GM23338 (cell line): ENCODE results near the gene KIF1A. TPM values are rescaled to one million over a fixed set of nuclear protein-coding genes. Genes with fewer than 3 reads are reported as not detected.

Experiments
- ATAC-seq: fragments of 200-7000 bp; cut with Tn5 transposase; 3 replicates; pipeline ENCODE4 v1.9.1; 2020
- DNase-seq: peaks from one replicate; pipeline ENCODE4 v3.0.0-alpha.2; 2015; ENCODE audit warnings: low spot score
- H2AFZ ChIP-seq: fragments of 200-600 bp; sonication (generic); 2 replicates; pipeline ENCODE4 v1.8.0; 2016; ENCODE audit warnings: antibody characterized with exemption, mild to moderate bottlenecking, moderate library complexity
- H3F3A ChIP-seq: fragments of 200-600 bp; sonication (generic); replicated peaks from 2 replicates; pipeline ENCODE4 v1.8.0; 2017; ENCODE audit warnings: antibody characterized with exemption, mixed run types, low read depth
- H3K27ac ChIP-seq: fragments of 200-600 bp; sonication (generic); 2 replicates; pipeline ENCODE4 v1.6.1; 2016; ENCODE audit warnings: low read depth
- H3K27me3 ChIP-seq: fragments of 200-600 bp; sonication (generic); 2 replicates; pipeline ENCODE4 v1.8.0; 2016; ENCODE audit warnings: mild to moderate bottlenecking, mixed run types, moderate library complexity; ENCODE audit not compliant: insufficient read depth
- H3K36me3 ChIP-seq: fragments of 200-600 bp; sonication (generic); 2 replicates; pipeline ENCODE4 v1.8.0; 2016; ENCODE audit warnings: mild to moderate bottlenecking; ENCODE audit not compliant: insufficient read depth
- H3K4me1 ChIP-seq: fragments of 200-600 bp; sonication (generic); 2 replicates; pipeline ENCODE4 v1.8.0; 2016; ENCODE audit warnings: mild to moderate bottlenecking, moderate library complexity; ENCODE audit not compliant: insufficient read depth
- H3K4me2 ChIP-seq: fragments of 200-600 bp; sonication (generic); 2 replicates; pipeline ENCODE4 v1.7.1; 2017; ENCODE audit warnings: mixed run types
- H3K4me3 ChIP-seq: fragments of 200-600 bp; sonication (generic); 2 replicates; pipeline ENCODE4 v1.6.1; 2016; ENCODE audit warnings: mixed run types
- H3K79me2 ChIP-seq: fragments of 200-600 bp; sonication (generic); replicated peaks from 2 replicates; pipeline ENCODE4 v1.8.0; 2017; ENCODE audit warnings: mild to moderate bottlenecking; ENCODE audit not compliant: insufficient read depth
- H3K9me2 ChIP-seq: fragments of 200-600 bp; sonication (generic); 2 replicates; pipeline ENCODE4 v1.8.0; 2017; ENCODE audit not compliant: insufficient read depth
- H4K20me1 ChIP-seq: fragments of 200-600 bp; sonication (generic); replicated peaks from 2 replicates; pipeline ENCODE4 v1.8.0; 2017; ENCODE audit warnings: mild to moderate bottlenecking; ENCODE audit not compliant: insufficient read depth
- H3K27ac Mint-ChIP-seq: 2 replicates; pipeline ENCODE4 v1.8.0; 2020; ENCODE audit warnings: inconsistent platforms, mild to moderate bottlenecking, moderate library complexity, mixed read lengths
- H3K27me3 Mint-ChIP-seq: 3 replicates; pipeline ENCODE4 v1.8.0; 2022; ENCODE audit warnings: low read depth, mild to moderate bottlenecking, moderate library complexity, mixed read lengths, inconsistent platforms; ENCODE audit not compliant: insufficient read depth, poor library complexity
- H3K36me3 Mint-ChIP-seq: 3 replicates; pipeline ENCODE4 v1.8.0; 2021; ENCODE audit warnings: low read depth, mild to moderate bottlenecking, inconsistent platforms, moderate library complexity, mixed read lengths
- H3K4me1 Mint-ChIP-seq: 3 replicates; pipeline ENCODE4 v1.8.0; 2020; ENCODE audit warnings: mild to moderate bottlenecking, inconsistent platforms, mixed read lengths
- H3K4me3 Mint-ChIP-seq: 3 replicates; pipeline ENCODE4 v1.8.0; 2021; ENCODE audit warnings: moderate library complexity, mild to moderate bottlenecking, inconsistent platforms, mixed read lengths
- H3K9me3 Mint-ChIP-seq: 3 replicates; pipeline ENCODE4 v1.8.0; 2020; ENCODE audit warnings: moderate library complexity, mild to moderate bottlenecking, inconsistent platforms, mixed read lengths
- CREB1 ChIP-seq: fragments of 250-450 bp; sonication (Bioruptor Pico); IDR thresholded peaks from 2 replicates; pipeline ENCODE4 v1.5.0; 2020; ENCODE audit warnings: low read depth, mild to moderate bottlenecking, moderate library complexity
- ETS1 ChIP-seq: IDR thresholded peaks from 2 replicates; pipeline ENCODE4 v1.6.1; 2016; ENCODE audit warnings: antibody characterized with exemption
- EZH2 ChIP-seq: fragments of 200-600 bp; sonication (generic); IDR thresholded peaks from one replicate; pipeline ENCODE4 v1.8.0; 2017; ENCODE audit warnings: antibody characterized with exemption, mild to moderate bottlenecking, low read depth; ENCODE audit not compliant: unreplicated experiment
- EZH2phosphoT487 ChIP-seq: fragments of 200-600 bp; sonication (generic); IDR thresholded peaks from one replicate; pipeline ENCODE4 v1.8.1; 2018; ENCODE audit warnings: antibody characterized with exemption; ENCODE audit not compliant: unreplicated experiment
- JUNB ChIP-seq: IDR thresholded peaks from one replicate; pipeline ENCODE4 v1.6.1; 2016; ENCODE audit warnings: antibody characterized with exemption; ENCODE audit not compliant: unreplicated experiment
- NANOG ChIP-seq: IDR thresholded peaks from 2 replicates; pipeline ENCODE4 v1.6.1; 2016; ENCODE audit warnings: antibody characterized with exemption, borderline replicate concordance
- POLR2AphosphoS5 ChIP-seq: IDR thresholded peaks from 2 replicates; pipeline ENCODE4 v1.6.1; 2016; ENCODE audit warnings: antibody characterized with exemption, low read depth
- REST ChIP-seq: IDR thresholded peaks from one replicate; pipeline ENCODE4 v1.6.1; 2018; ENCODE audit warnings: antibody characterized with exemption; ENCODE audit not compliant: unreplicated experiment
- STAT1 ChIP-seq: IDR thresholded peaks from one replicate; pipeline ENCODE4 v1.6.1; 2016; ENCODE audit warnings: antibody characterized with exemption; ENCODE audit not compliant: unreplicated experiment
- ZNF114 ChIP-seq: fragments of 250-450 bp; sonication (Bioruptor Pico); IDR thresholded peaks from 2 replicates; pipeline ENCODE4 v1.5.0; 2020; ENCODE audit warnings: mild to moderate bottlenecking, moderate library complexity
- ZNF331 ChIP-seq: fragments of 250-450 bp; sonication (Bioruptor Pico); IDR thresholded peaks from 2 replicates; pipeline ENCODE4 v1.5.0; 2020; ENCODE audit warnings: low read depth, mild to moderate bottlenecking, moderate library complexity
- polyA plus RNA-seq: library from polyadenylated mRNA; unstranded; fragments of >200 nt; fragmentation: Nextera tagmentation; extraction: Ambion mirVana; gene quantifications from 2 replicates; pipeline ENCODE4 v1.2.1, GENCODE V29; 2016
- total RNA-seq: library from RNA; depleted of rRNA; stranded (reverse); fragments of >200 nt; shearing (Covaris generic); gene quantifications from 2 replicates; pipeline ENCODE4 v1.2.3, GENCODE V29; 2014
- TF ChIP-seq, protein P1 (sequence below), 2 experiments: fragments of 200-600 bp in 1 of 2; sonication (generic) in 1 of 2; conservative IDR thresholded peaks; 2 replicates each; pipeline versions ENCODE4 v1.5.1 to v1.6.1; 2016 to 2017; ENCODE audit warnings: antibody characterized with exemption in 2 of 2, low read depth in 2 of 2, mild to moderate bottlenecking in 2 of 2, moderate library complexity in 1 of 2
- TF ChIP-seq, protein P2 (sequence below): fragments of 250-450 bp; sonication (Bioruptor Pico); IDR thresholded peaks from 2 replicates; pipeline ENCODE4 v1.5.0; 2020; ENCODE audit warnings: mild to moderate bottlenecking, moderate library complexity

The KIF1A gene
- total and polyA plus RNA-seq, 2 experiments from 2014 or later = 169 to 214 TPM

- no peak for TF ChIP-seq EZH2
- no peak for TF ChIP-seq ZNF331 (CRISPR knock-in tag)
- TF ChIP-seq NANOG = no peak
- no peak for TF ChIP-seq POLR2AphosphoS5
- no peak for TF ChIP-seq ETS1
- no peak for TF ChIP-seq STAT1
- no peak for TF ChIP-seq JUNB
- no peak for TF ChIP-seq CREB1 (CRISPR knock-in tag)
- no peak for TF ChIP-seq ZNF114 (CRISPR knock-in tag)
- TF ChIP-seq, protein P1, sequence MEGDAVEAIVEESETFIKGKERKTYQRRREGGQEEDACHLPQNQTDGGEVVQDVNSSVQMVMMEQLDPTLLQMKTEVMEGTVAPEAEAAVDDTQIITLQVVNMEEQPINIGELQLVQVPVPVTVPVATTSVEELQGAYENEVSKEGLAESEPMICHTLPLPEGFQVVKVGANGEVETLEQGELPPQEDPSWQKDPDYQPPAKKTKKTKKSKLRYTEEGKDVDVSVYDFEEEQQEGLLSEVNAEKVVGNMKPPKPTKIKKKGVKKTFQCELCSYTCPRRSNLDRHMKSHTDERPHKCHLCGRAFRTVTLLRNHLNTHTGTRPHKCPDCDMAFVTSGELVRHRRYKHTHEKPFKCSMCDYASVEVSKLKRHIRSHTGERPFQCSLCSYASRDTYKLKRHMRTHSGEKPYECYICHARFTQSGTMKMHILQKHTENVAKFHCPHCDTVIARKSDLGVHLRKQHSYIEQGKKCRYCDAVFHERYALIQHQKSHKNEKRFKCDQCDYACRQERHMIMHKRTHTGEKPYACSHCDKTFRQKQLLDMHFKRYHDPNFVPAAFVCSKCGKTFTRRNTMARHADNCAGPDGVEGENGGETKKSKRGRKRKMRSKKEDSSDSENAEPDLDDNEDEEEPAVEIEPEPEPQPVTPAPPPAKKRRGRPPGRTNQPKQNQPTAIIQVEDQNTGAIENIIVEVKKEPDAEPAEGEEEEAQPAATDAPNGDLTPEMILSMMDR (conservative IDR thresholded peaks at IDR 0.05; ENCODE audit: low read depth in 2 of 2) = no peak
- no peak for TF ChIP-seq REST
- TF ChIP-seq, protein P2, sequence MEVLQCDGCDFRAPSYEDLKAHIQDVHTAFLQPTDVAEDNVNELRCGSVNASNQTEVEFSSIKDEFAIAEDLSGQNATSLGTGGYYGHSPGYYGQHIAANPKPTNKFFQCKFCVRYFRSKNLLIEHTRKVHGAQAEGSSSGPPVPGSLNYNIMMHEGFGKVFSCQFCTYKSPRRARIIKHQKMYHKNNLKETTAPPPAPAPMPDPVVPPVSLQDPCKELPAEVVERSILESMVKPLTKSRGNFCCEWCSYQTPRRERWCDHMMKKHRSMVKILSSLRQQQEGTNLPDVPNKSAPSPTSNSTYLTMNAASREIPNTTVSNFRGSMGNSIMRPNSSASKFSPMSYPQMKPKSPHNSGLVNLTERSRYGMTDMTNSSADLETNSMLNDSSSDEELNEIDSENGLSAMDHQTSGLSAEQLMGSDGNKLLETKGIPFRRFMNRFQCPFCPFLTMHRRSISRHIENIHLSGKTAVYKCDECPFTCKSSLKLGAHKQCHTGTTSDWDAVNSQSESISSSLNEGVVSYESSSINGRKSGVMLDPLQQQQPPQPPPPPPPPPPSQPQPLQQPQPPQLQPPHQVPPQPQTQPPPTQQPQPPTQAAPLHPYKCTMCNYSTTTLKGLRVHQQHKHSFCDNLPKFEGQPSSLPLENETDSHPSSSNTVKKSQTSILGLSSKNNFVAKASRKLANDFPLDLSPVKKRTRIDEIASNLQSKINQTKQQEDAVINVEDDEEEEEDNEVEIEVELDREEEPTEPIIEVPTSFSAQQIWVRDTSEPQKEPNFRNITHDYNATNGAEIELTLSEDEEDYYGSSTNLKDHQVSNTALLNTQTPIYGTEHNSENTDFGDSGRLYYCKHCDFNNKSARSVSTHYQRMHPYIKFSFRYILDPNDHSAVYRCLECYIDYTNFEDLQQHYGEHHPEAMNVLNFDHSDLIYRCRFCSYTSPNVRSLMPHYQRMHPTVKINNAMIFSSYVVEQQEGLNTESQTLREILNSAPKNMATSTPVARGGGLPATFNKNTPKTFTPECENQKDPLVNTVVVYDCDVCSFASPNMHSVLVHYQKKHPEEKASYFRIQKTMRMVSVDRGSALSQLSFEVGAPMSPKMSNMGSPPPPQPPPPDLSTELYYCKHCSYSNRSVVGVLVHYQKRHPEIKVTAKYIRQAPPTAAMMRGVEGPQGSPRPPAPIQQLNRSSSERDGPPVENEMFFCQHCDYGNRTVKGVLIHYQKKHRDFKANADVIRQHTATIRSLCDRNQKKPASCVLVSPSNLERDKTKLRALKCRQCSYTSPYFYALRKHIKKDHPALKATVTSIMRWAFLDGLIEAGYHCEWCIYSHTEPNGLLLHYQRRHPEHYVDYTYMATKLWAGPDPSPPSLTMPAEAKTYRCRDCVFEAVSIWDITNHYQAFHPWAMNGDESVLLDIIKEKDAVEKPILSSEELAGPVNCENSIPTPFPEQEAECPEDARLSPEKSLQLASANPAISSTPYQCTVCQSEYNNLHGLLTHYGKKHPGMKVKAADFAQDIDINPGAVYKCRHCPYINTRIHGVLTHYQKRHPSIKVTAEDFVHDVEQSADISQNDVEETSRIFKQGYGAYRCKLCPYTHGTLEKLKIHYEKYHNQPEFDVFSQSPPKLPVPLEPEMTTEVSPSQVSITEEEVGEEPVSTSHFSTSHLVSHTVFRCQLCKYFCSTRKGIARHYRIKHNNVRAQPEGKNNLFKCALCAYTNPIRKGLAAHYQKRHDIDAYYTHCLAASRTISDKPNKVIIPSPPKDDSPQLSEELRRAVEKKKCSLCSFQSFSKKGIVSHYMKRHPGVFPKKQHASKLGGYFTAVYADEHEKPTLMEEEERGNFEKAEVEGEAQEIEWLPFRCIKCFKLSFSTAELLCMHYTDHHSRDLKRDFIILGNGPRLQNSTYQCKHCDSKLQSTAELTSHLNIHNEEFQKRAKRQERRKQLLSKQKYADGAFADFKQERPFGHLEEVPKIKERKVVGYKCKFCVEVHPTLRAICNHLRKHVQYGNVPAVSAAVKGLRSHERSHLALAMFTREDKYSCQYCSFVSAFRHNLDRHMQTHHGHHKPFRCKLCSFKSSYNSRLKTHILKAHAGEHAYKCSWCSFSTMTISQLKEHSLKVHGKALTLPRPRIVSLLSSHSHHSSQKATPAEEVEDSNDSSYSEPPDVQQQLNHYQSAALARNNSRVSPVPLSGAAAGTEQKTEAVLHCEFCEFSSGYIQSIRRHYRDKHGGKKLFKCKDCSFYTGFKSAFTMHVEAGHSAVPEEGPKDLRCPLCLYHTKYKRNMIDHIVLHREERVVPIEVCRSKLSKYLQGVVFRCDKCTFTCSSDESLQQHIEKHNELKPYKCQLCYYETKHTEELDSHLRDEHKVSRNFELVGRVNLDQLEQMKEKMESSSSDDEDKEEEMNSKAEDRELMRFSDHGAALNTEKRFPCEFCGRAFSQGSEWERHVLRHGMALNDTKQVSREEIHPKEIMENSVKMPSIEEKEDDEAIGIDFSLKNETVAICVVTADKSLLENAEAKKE (CRISPR knock-in tag) = no peak
- no peak for TF ChIP-seq EZH2phosphoT487
- Mint-ChIP-seq H3K27ac (peak overlapping the region; percentile 62), H3K9me3 (no peaks in the 10 kb centered on the region)
Observed at GRCh38 chr2:240713928-240714746, 105.9 kb downstream of the KIF1A start.

More at GRCh38 chr2:240713928-240714746, 105.9 kb downstream of the KIF1A start:
- Histone ChIP-seq H3K36me3 (no peaks in the 10 kb centered on the region), H3K79me2 (no peaks in the 10 kb centered on the region), H4K20me1 (no peaks in the 10 kb centered on the region; the same call in 1 of the 2 replicates), H3F3A (no peaks in the 10 kb centered on the region), H3K4me1 (no peaks in the 10 kb centered on the region), H3K4me3 (no peak overlapping the region), H3K27ac (no peak overlapping the region), H3K27me3 (no peaks in the 10 kb centered on the region), H3K4me2 (no peak overlapping the region), H3K9me2 (no peaks in the 10 kb centered on the region), H2AFZ (no peak overlapping the region)
- DNase-seq = no peak
- Mint-ChIP-seq H3K36me3 (peaks cover 33% of the 10 kb centered on the region), H3K27me3 (peaks cover 41% of the 10 kb centered on the region), H3K4me3 (no peak overlapping the region; the same call in 2 of the 3 replicates), H3K4me1 (no peaks in the 10 kb centered on the region; the same call in 2 of the 3 replicates)
- no peak for ATAC-seq
